HepG2 (cell line): ENCODE measurements around the gene INHBE. TPM values are rescaled to one million over a fixed set of nuclear protein-coding genes. Genes with fewer than 3 reads are reported as not detected.
A peak's percentile ranks its signal among the peaks of the same experiment; 100 is the strongest.

Source experiments
- FOXA1 ChIP-seq, 2 experiments: fragments of 450-650 bp in 1 of 2; sonication (generic) in 1 of 2; formaldehyde crosslinking in 1 of 2; IDR thresholded peaks; 2 replicates each; pipeline versions ENCODE4 v1.4.0 to v1.6.1; 2016 to 2020; ENCODE audit warnings: missing genetic modification reagents in 1 of 2
- MAFF ChIP-seq: IDR thresholded peaks from 2 replicates; pipeline ENCODE4 v1.6.1; 2011; ENCODE audit warnings: low read depth, low read length, improper control_type of control experiment
- MBNL3 ChIP-seq: fragments of 250-450 bp; sonication (Bioruptor Pico); conservative IDR thresholded peaks from 2 replicates; pipeline ENCODE4 v1.8.0; 2022; ENCODE audit warnings: mild to moderate bottlenecking, inconsistent platforms
- MTA3 ChIP-seq: sonication (generic); formaldehyde crosslinking; IDR thresholded peaks from 2 replicates; pipeline ENCODE4 v1.4.0; 2020; ENCODE audit warnings: missing genetic modification reagents
- NAIF1 ChIP-seq: sonication (generic); formaldehyde crosslinking; IDR thresholded peaks from 2 replicates; pipeline ENCODE4 v1.5.0; 2020; ENCODE audit warnings: mild to moderate bottlenecking, missing genetic modification reagents, borderline replicate concordance
- NR0B2 ChIP-seq: sonication (generic); formaldehyde crosslinking; IDR thresholded peaks from 2 replicates; pipeline ENCODE4 v1.4.0; 2020; ENCODE audit warnings: mild to moderate bottlenecking, missing genetic modification reagents
- PREB ChIP-seq: sonication (generic); formaldehyde crosslinking; IDR thresholded peaks from 2 replicates; pipeline ENCODE4 v1.4.0; 2020; ENCODE audit warnings: missing genetic modification reagents
- SMARCE1 ChIP-seq: fragments of 450-650 bp; IDR thresholded peaks from 2 replicates; pipeline ENCODE4 v1.6.1; 2017; ENCODE audit warnings: borderline replicate concordance
- TCF7L2 ChIP-seq: IDR thresholded peaks from 2 replicates; pipeline ENCODE4 v1.6.1; 2011; ENCODE audit warnings: mild to moderate bottlenecking, low read depth, low read length, moderate library complexity
- TMF1 ChIP-seq: sonication (generic); formaldehyde crosslinking; IDR thresholded peaks from 2 replicates; pipeline ENCODE4 v1.8.1; 2022; ENCODE audit warnings: low read depth, missing genetic modification reagents
- ZBTB21 ChIP-seq: sonication (generic); formaldehyde crosslinking; IDR thresholded peaks from 2 replicates; pipeline ENCODE4 v1.4.0; 2020; ENCODE audit warnings: missing genetic modification reagents
- ZBTB4 ChIP-seq: sonication (generic); formaldehyde crosslinking; IDR thresholded peaks from 2 replicates; pipeline ENCODE4 v1.4.0; 2020; ENCODE audit warnings: missing genetic modification reagents, mild to moderate bottlenecking, borderline replicate concordance
- ZNF564 ChIP-seq: sonication (generic); formaldehyde crosslinking; IDR thresholded peaks from 2 replicates; pipeline ENCODE4 v1.8.1; 2023; ENCODE audit warnings: mild to moderate bottlenecking, missing genetic modification reagents
- ZNF674 ChIP-seq: sonication (generic); formaldehyde crosslinking; IDR thresholded peaks from 2 replicates; pipeline ENCODE4 v1.5.0; 2020; ENCODE audit warnings: low read depth, mild to moderate bottlenecking, missing genetic modification reagents
- ZSCAN22 ChIP-seq: sonication (generic); formaldehyde crosslinking; IDR thresholded peaks from 2 replicates; pipeline ENCODE4 v1.4.0; 2020; ENCODE audit warnings: mild to moderate bottlenecking, missing genetic modification reagents
- polyA plus RNA-seq, 8 experiments: library from polyadenylated mRNA; depleted of rRNA in 3 of 8; stranded (reverse) in 7 of 8; unstranded in 1 of 8; fragments of >200 nt; fragmentation: Illumina TruSeq in 4 of 8; extraction: Trizol in 4 of 8; gene quantifications; 2 replicates each; pipeline versions ENCODE4 v1.2.1 to v1.2.3, GENCODE V29; 2011 to 2016; ENCODE audit warnings: low read depth in 4 of 8, missing spikeins in 1 of 8, mixed read lengths in 1 of 8; ENCODE audit not compliant: insufficient read depth in 1 of 8
- total RNA-seq, 5 experiments: library from RNA; depleted of rRNA; stranded (reverse); fragments of >200 nt; fragmentation: Illumina TruSeq; extraction: Trizol; gene quantifications; 2 replicates each; pipeline ENCODE4 v1.2.3, GENCODE V29; 2016; ENCODE audit warnings: low read depth in 1 of 5

Gene INHBE
- total and polyA plus RNA-seq, 2 of the 13 experiments (the other 11 are each of a cell fraction or from before 2014, with no cell fraction given), result 17.0 to 32.0 TPM

GRCh38 chr12:57459055-57459749, 4.1 kb downstream of the INHBE start (continued):
- TF ChIP-seq ZNF674 (CRISPR knock-in tag) (no peak), ZSCAN22 (CRISPR knock-in tag) (no peak), SMARCE1 (no peak), ZBTB4 (CRISPR knock-in tag) (0 out of 2 replicates have a peak, but pooled peaks have one; percentile 58), MAFF (no peak), MBNL3 (no peak), NAIF1 (CRISPR knock-in tag) (no peak), NR0B2 (CRISPR knock-in tag) (no peak), TCF7L2 (no peak), ZNF564 (CRISPR knock-in tag) (no peak), PREB (CRISPR knock-in tag) (no peak), TMF1 (CRISPR knock-in tag) (no peak), MTA3 (CRISPR knock-in tag) (no peak), ZBTB21 (no peak), FOXA1 (IDR thresholded peaks at IDR 0.05) (no peak), FOXA1 (CRISPR knock-in tag; IDR thresholded peaks at IDR 0.05) (no peak)
- TF ChIP-seq, all 625 proteins: peak for 106
